ENCODE data around the gene CBFA2T2.
A peak's percentile ranks its signal among the peaks of the same experiment; 100 is the strongest.
"Not testable (repeated sequence)": the region's sequence is repeated elsewhere in the genome, so short reads cannot be mapped to it uniquely, and the experiment has no call there.

CBFA2T2 gene

GRCh38 chr20:33612001-33612400 is 122.1 kb downstream of the CBFA2T2 start:
- peaks cover 68% of the 10 kb centered on the region for H3K36me3 Mint-ChIP-seq (ENCODE audit: low read depth)
- H3K27ac Mint-ChIP-seq, result no peak overlapping the region
- DNase-seq, result no peak
- no peaks in the 10 kb centered on the region for H3K9me3 Mint-ChIP-seq
- peaks cover 3% of the 10 kb centered on the region for H3K4me1 Mint-ChIP-seq (ENCODE audit: low read depth)
- no peaks in the 10 kb centered on the region for H3K27me3 Mint-ChIP-seq
- H3K4me3 Mint-ChIP-seq, result no peak overlapping the region

- H3K4me3 Mint-ChIP-seq, result no peak overlapping the region
- DNase-seq, result no peak
- H3K36me3 Mint-ChIP-seq (ENCODE audit: low read depth), result peaks cover 66% of the 10 kb centered on the region
- H3K27ac Mint-ChIP-seq, result no peak overlapping the region
- H3K9me3 Mint-ChIP-seq, result no peaks in the 10 kb centered on the region
- no peaks in the 10 kb centered on the region for H3K27me3 Mint-ChIP-seq
- peaks cover 22% of the 10 kb centered on the region for H3K4me1 Mint-ChIP-seq (ENCODE audit: low read depth)
These were observed 132.0 kb downstream of the CBFA2T2 start for GRCh38 chr20:33621717-33622400.

GRCh38 chr20:33622705-33623365 is 132.9 kb downstream of the CBFA2T2 start:
- Mint-ChIP-seq H3K27ac (peak overlapping the region; percentile 44), H3K9me3 (no peaks in the 10 kb centered on the region), H3K36me3 (ENCODE audit: low read depth) (peaks cover 69% of the 10 kb centered on the region), H3K27me3 (no peaks in the 10 kb centered on the region), H3K4me3 (no peak overlapping the region), H3K4me1 (ENCODE audit: low read depth) (peaks cover 22% of the 10 kb centered on the region)
- no peak for DNase-seq

- Mint-ChIP-seq H3K27ac (peak overlapping the region; percentile 60), H3K36me3 (ENCODE audit: low read depth) (peaks cover 78% of the 10 kb centered on the region), H3K9me3 (no peaks in the 10 kb centered on the region), H3K27me3 (no peaks in the 10 kb centered on the region), H3K4me1 (ENCODE audit: low read depth) (peaks cover 22% of the 10 kb centered on the region), H3K4me3 (no peak overlapping the region)
- no peak for DNase-seq
These were observed 134.5 kb downstream of the CBFA2T2 start for GRCh38 chr20:33624399-33624798.

GRCh38 chr20:33626190-33626589 is 136.3 kb downstream of the CBFA2T2 start:
- H3K4me3 Mint-ChIP-seq, result no peak overlapping the region
- H3K4me1 Mint-ChIP-seq (ENCODE audit: low read depth), result peaks cover 22% of the 10 kb centered on the region
- no peaks in the 10 kb centered on the region for H3K27me3 Mint-ChIP-seq
- H3K27ac Mint-ChIP-seq, result no peak overlapping the region
- H3K9me3 Mint-ChIP-seq, result no peaks in the 10 kb centered on the region
- DNase-seq, result no peak
- H3K36me3 Mint-ChIP-seq (ENCODE audit: low read depth), result peaks cover 85% of the 10 kb centered on the region

- peaks cover 88% of the 10 kb centered on the region for H3K36me3 Mint-ChIP-seq (ENCODE audit: low read depth)
- no peaks in the 10 kb centered on the region for H3K27me3 Mint-ChIP-seq
- no peak for DNase-seq
- H3K9me3 Mint-ChIP-seq, result no peaks in the 10 kb centered on the region
- no peak overlapping the region for H3K4me3 Mint-ChIP-seq
- peaks cover 18% of the 10 kb centered on the region for H3K4me1 Mint-ChIP-seq (ENCODE audit: low read depth)
- H3K27ac Mint-ChIP-seq, result peak overlapping the region; percentile 55
These were observed 137.8 kb downstream of the CBFA2T2 start for GRCh38 chr20:33627577-33628216.

GRCh38 chr20:33629533-33629932 is 139.6 kb downstream of the CBFA2T2 start:
- DNase-seq, result no peak
- Mint-ChIP-seq H3K4me1 (ENCODE audit: low read depth) (peaks cover 8% of the 10 kb centered on the region), H3K27me3 (no peaks in the 10 kb centered on the region), H3K4me3 (no peak overlapping the region), H3K27ac (peak overlapping the region; percentile 35), H3K9me3 (no peaks in the 10 kb centered on the region), H3K36me3 (ENCODE audit: low read depth) (peaks cover 75% of the 10 kb centered on the region)

- Mint-ChIP-seq H3K9me3 (no peaks in the 10 kb centered on the region), H3K27ac (peak overlapping the region; percentile 59), H3K4me1 (ENCODE audit: low read depth) (peaks cover 5% of the 10 kb centered on the region), H3K36me3 (ENCODE audit: low read depth) (peaks cover 73% of the 10 kb centered on the region), H3K27me3 (no peaks in the 10 kb centered on the region), H3K4me3 (no peak overlapping the region)
- no peak for DNase-seq
These were observed 140.1 kb downstream of the CBFA2T2 start for GRCh38 chr20:33629979-33630378.

GRCh38 chr20:33630507-33630906 is 140.6 kb downstream of the CBFA2T2 start:
- H3K9me3 Mint-ChIP-seq, result no peaks in the 10 kb centered on the region
- DNase-seq, result no peak
- H3K4me3 Mint-ChIP-seq, result no peak overlapping the region
- peaks cover 5% of the 10 kb centered on the region for H3K4me1 Mint-ChIP-seq (ENCODE audit: low read depth)
- peaks cover 68% of the 10 kb centered on the region for H3K36me3 Mint-ChIP-seq (ENCODE audit: low read depth)
- peak overlapping the region; percentile 59 for H3K27ac Mint-ChIP-seq
- H3K27me3 Mint-ChIP-seq, result no peaks in the 10 kb centered on the region

GRCh38 chr20:33631910-33632309 is 142.0 kb downstream of the CBFA2T2 start:
- not testable (repeated sequence) for H3K27me3 Mint-ChIP-seq; H3K4me1 Mint-ChIP-seq (ENCODE audit: low read depth); H3K27ac Mint-ChIP-seq; H3K4me3 Mint-ChIP-seq; H3K9me3 Mint-ChIP-seq; DNase-seq
- peaks cover 61% of the 10 kb centered on the region for H3K36me3 Mint-ChIP-seq (ENCODE audit: low read depth)

GRCh38 chr20:33635341-33635740 is 145.4 kb downstream of the CBFA2T2 start:
- Mint-ChIP-seq H3K4me1 (ENCODE audit: low read depth) (peaks cover 5% of the 10 kb centered on the region), H3K9me3 (no peaks in the 10 kb centered on the region), H3K36me3 (ENCODE audit: low read depth) (peaks cover 59% of the 10 kb centered on the region), H3K27me3 (no peaks in the 10 kb centered on the region), H3K27ac (no peak overlapping the region), H3K4me3 (no peak overlapping the region)
- DNase-seq, result no peak

- Mint-ChIP-seq H3K4me1 (ENCODE audit: low read depth) (peaks cover 5% of the 10 kb centered on the region), H3K27ac (no peak overlapping the region), H3K36me3 (ENCODE audit: low read depth) (peaks cover 58% of the 10 kb centered on the region), H3K9me3 (no peaks in the 10 kb centered on the region), H3K27me3 (no peaks in the 10 kb centered on the region), H3K4me3 (no peak overlapping the region)
- DNase-seq, result no peak
These were observed 146.9 kb downstream of the CBFA2T2 start for GRCh38 chr20:33636776-33637175.

- Mint-ChIP-seq H3K9me3 (no peaks in the 10 kb centered on the region), H3K27ac (no peak overlapping the region), H3K36me3 (ENCODE audit: low read depth) (peaks cover 67% of the 10 kb centered on the region), H3K4me3 (no peak overlapping the region), H3K27me3 (no peaks in the 10 kb centered on the region), H3K4me1 (ENCODE audit: low read depth) (no peaks in the 10 kb centered on the region)
- no peak for DNase-seq
These were observed 150.4 kb downstream of the CBFA2T2 start for GRCh38 chr20:33640287-33640686.

GRCh38 chr20:33644313-33645071 is 154.6 kb downstream of the CBFA2T2 start:
- DNase-seq, result no peak
- no peaks in the 10 kb centered on the region for H3K9me3 Mint-ChIP-seq
- H3K36me3 Mint-ChIP-seq (ENCODE audit: low read depth), result peaks cover 54% of the 10 kb centered on the region
- H3K27ac Mint-ChIP-seq, result no peak overlapping the region
- H3K27me3 Mint-ChIP-seq, result no peaks in the 10 kb centered on the region
- no peak overlapping the region for H3K4me3 Mint-ChIP-seq
- H3K4me1 Mint-ChIP-seq (ENCODE audit: low read depth), result peaks cover 20% of the 10 kb centered on the region

GRCh38 chr20:33645072-33645358 is 155.1 kb downstream of the CBFA2T2 start:
- peaks cover 49% of the 10 kb centered on the region for H3K36me3 Mint-ChIP-seq (ENCODE audit: low read depth)
- no peaks in the 10 kb centered on the region for H3K9me3 Mint-ChIP-seq
- no peak overlapping the region for H3K4me3 Mint-ChIP-seq
- no peak overlapping the region for H3K27ac Mint-ChIP-seq
- no peak for DNase-seq
- peaks cover 25% of the 10 kb centered on the region for H3K4me1 Mint-ChIP-seq (ENCODE audit: low read depth)
- H3K27me3 Mint-ChIP-seq, result no peaks in the 10 kb centered on the region

Measured in activated T-cell treated with anti-CD3 and anti-CD28 coated beads, Interleukin-2, amount 50 U/mL, for 24 hours (primary cell).